ENCODE results near the gene CAPN2. TPM values are rescaled to one million over a fixed set of nuclear protein-coding genes. Genes with fewer than 3 reads are reported as not detected.
"Not testable (repeated sequence)": the region's sequence is repeated elsewhere in the genome, so short reads cannot be mapped to it uniquely, and the experiment has no call there.

CAPN2 gene
- total RNA-seq, 1 experiment from 2014 or later = not detected

DNA sequence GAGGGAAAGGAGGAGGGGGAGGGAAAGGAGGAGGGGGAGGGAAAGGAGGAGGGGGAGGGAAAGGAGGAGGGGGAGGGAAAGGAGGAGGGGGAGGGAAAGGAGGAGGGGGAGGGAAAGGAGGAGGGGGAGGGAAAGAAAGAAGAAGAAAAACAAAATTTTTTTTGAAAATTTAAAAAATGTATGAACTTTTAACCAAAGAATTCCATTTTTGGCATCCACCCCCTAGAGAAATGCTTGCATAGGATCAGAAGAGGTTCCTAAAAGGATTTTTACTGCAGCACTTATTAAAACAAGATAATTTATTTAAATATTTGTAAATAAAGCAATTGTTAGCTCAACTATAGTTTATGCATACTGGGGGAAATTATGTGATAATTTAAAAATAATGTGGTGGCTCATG, 104.9 kb downstream of the CAPN2 start:
- H3K4me1 ChIP-seq (ENCODE audit: low read length); H3K79me2 ChIP-seq (ENCODE audit: low read length); H3K9me3 ChIP-seq (ENCODE audit: low read length); DNase-seq; H3K4me3 ChIP-seq (ENCODE audit: low read length); H3K27ac ChIP-seq (ENCODE audit: low read length); H3K27me3 ChIP-seq (ENCODE audit: low read length); H3K9me2 ChIP-seq (replicated peaks; ENCODE audit: insufficient read depth, low read length); H2AFZ ChIP-seq (ENCODE audit: low read length); H3K36me3 ChIP-seq (ENCODE audit: insufficient read depth, low read length); H3K9ac ChIP-seq (ENCODE audit: low read length); H4K20me1 ChIP-seq (ENCODE audit: insufficient read depth, low read depth, low read length); H3K4me2 ChIP-seq (ENCODE audit: low read depth, low read length, poor library complexity, severe bottlenecking): not testable (repeated sequence)

DNA sequence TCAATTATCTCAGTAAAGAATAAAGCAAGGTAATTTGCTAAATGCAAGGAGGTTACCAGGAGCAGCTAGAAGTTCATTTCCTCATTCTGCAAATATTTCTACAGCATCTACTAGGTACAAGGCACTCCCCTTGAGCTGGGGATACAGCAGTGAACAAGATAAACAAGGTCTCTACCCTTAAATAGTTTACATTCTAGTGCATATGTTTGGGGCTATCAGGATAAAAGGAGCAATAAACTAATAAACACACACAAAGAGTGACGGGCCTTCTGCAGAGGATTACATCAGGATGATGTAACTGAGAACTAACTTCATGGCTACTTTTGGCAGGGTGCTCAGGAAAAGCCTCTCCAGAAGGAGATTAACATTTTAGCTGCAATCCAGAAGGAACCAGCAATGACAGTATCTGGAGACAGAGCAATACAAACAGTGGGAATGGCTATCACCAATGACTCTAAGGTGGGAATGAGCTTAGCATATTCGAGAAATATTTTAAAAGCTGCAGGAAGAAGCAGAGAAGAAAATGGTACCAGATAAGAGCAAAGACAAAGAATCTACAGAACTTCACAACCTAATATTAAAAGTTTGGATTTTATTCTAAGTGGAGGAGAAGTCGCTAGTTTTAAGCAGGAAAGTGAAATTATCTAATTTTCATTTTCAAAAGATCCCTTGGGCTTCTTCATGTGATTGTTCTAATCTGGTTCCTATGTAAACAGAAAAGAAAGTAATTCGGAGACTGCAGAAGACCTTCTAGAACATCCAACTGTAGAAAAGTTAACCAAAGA, 107.6 kb downstream of the CAPN2 start:
- no peak for DNase-seq
- H3K9me3 ChIP-seq (ENCODE audit: low read length) = no peaks in the 10 kb centered on the region
- no peaks in the 10 kb centered on the region for H3K36me3 ChIP-seq (ENCODE audit: insufficient read depth, low read length)
- H3K9ac ChIP-seq (ENCODE audit: low read length) = no peak overlapping the region
- no peak overlapping the region for H2AFZ ChIP-seq (ENCODE audit: low read length)
- H3K27ac ChIP-seq (ENCODE audit: low read length) = no peak overlapping the region
- no peaks in the 10 kb centered on the region for H3K9me2 ChIP-seq (replicated peaks; ENCODE audit: insufficient read depth, low read length)
- H3K4me2 ChIP-seq (ENCODE audit: low read depth, low read length, poor library complexity, severe bottlenecking) = no peak overlapping the region
- no peak overlapping the region for H3K4me3 ChIP-seq (ENCODE audit: low read length)
- H3K27me3 ChIP-seq (ENCODE audit: low read length) = no peaks in the 10 kb centered on the region
- no peaks in the 10 kb centered on the region for H3K4me1 ChIP-seq (ENCODE audit: low read length)
- no peaks in the 10 kb centered on the region for H3K79me2 ChIP-seq (ENCODE audit: low read length)
- H4K20me1 ChIP-seq (ENCODE audit: insufficient read depth, low read depth, low read length) = no peaks in the 10 kb centered on the region

DNA sequence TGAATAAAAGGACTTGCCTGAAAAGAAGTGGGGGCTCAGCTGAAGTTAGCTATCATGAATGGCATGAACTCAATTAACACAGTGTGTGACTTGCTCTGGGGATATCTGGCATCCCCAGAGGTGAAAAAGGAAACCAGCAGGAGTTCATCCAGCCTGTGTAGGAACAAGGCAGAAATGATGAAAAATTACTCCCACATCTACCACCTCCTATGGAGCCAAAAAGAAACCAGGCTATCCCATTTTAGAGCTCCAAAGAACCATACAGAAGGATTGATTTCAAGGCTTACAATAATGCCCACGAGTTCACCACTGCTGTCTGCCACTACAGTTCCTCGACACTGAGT, 108.1 kb downstream of the CAPN2 start:
- Histone ChIP-seq H3K4me3 (ENCODE audit: low read length) (no peak overlapping the region), H2AFZ (ENCODE audit: low read length) (no peak overlapping the region), H3K27me3 (ENCODE audit: low read length) (no peaks in the 10 kb centered on the region), H3K27ac (ENCODE audit: low read length) (no peak overlapping the region), H3K9me2 (replicated peaks; ENCODE audit: insufficient read depth, low read length) (no peaks in the 10 kb centered on the region), H3K4me1 (ENCODE audit: low read length) (no peaks in the 10 kb centered on the region), H3K79me2 (ENCODE audit: low read length) (no peaks in the 10 kb centered on the region), H3K4me2 (ENCODE audit: low read depth, low read length, poor library complexity, severe bottlenecking) (no peak overlapping the region), H3K36me3 (ENCODE audit: insufficient read depth, low read length) (no peaks in the 10 kb centered on the region), H4K20me1 (ENCODE audit: insufficient read depth, low read depth, low read length) (no peaks in the 10 kb centered on the region), H3K9ac (ENCODE audit: low read length) (no peak overlapping the region), H3K9me3 (ENCODE audit: low read length) (no peaks in the 10 kb centered on the region)
- DNase-seq = no peak

GRCh38 chr1:223820971-223821370, 108.6 kb downstream of the CAPN2 start:
- Histone ChIP-seq H2AFZ (ENCODE audit: low read length) (no peak overlapping the region), H4K20me1 (ENCODE audit: insufficient read depth, low read depth, low read length) (no peaks in the 10 kb centered on the region), H3K27ac (ENCODE audit: low read length) (no peak overlapping the region), H3K79me2 (ENCODE audit: low read length) (no peaks in the 10 kb centered on the region), H3K4me3 (ENCODE audit: low read length) (no peak overlapping the region), H3K9ac (ENCODE audit: low read length) (no peak overlapping the region), H3K36me3 (ENCODE audit: insufficient read depth, low read length) (no peaks in the 10 kb centered on the region), H3K9me3 (ENCODE audit: low read length) (no peaks in the 10 kb centered on the region), H3K9me2 (replicated peaks; ENCODE audit: insufficient read depth, low read length) (no peaks in the 10 kb centered on the region), H3K27me3 (ENCODE audit: low read length) (no peaks in the 10 kb centered on the region), H3K4me1 (ENCODE audit: low read length) (no peaks in the 10 kb centered on the region), H3K4me2 (ENCODE audit: low read depth, low read length, poor library complexity, severe bottlenecking) (no peak overlapping the region)
- no peak for DNase-seq

GRCh38 chr1:223824287-223824686, 111.9 kb downstream of the CAPN2 start:
- H3K4me1 ChIP-seq (ENCODE audit: low read length) = no peaks in the 10 kb centered on the region
- H3K4me2 ChIP-seq (ENCODE audit: low read depth, low read length, poor library complexity, severe bottlenecking) = no peak overlapping the region
- H3K4me3 ChIP-seq (ENCODE audit: low read length) = no peak overlapping the region
- H3K36me3 ChIP-seq (ENCODE audit: insufficient read depth, low read length) = no peaks in the 10 kb centered on the region
- H2AFZ ChIP-seq (ENCODE audit: low read length) = no peak overlapping the region
- no peaks in the 10 kb centered on the region for H3K27me3 ChIP-seq (ENCODE audit: low read length)
- H3K27ac ChIP-seq (ENCODE audit: low read length) = no peak overlapping the region
- H3K9me3 ChIP-seq (ENCODE audit: low read length) = no peaks in the 10 kb centered on the region
- no peaks in the 10 kb centered on the region for H4K20me1 ChIP-seq (ENCODE audit: insufficient read depth, low read depth, low read length)
- DNase-seq = no peak
- H3K9ac ChIP-seq (ENCODE audit: low read length) = no peak overlapping the region
- no peaks in the 10 kb centered on the region for H3K9me2 ChIP-seq (replicated peaks; ENCODE audit: insufficient read depth, low read length)
- H3K79me2 ChIP-seq (ENCODE audit: low read length) = no peaks in the 10 kb centered on the region

- H3K9me3 ChIP-seq (ENCODE audit: low read length) = no peaks in the 10 kb centered on the region
- no peak overlapping the region for H3K4me2 ChIP-seq (ENCODE audit: low read depth, low read length, poor library complexity, severe bottlenecking)
- H3K27ac ChIP-seq (ENCODE audit: low read length) = no peak overlapping the region
- no peaks in the 10 kb centered on the region for H3K36me3 ChIP-seq (ENCODE audit: insufficient read depth, low read length)
- no peak overlapping the region for H2AFZ ChIP-seq (ENCODE audit: low read length)
- H3K27me3 ChIP-seq (ENCODE audit: low read length) = no peaks in the 10 kb centered on the region
- no peak for DNase-seq
- H3K79me2 ChIP-seq (ENCODE audit: low read length) = no peaks in the 10 kb centered on the region
- no peak overlapping the region for H3K4me3 ChIP-seq (ENCODE audit: low read length)
- no peak overlapping the region for H3K9ac ChIP-seq (ENCODE audit: low read length)
- no peaks in the 10 kb centered on the region for H3K9me2 ChIP-seq (replicated peaks; ENCODE audit: insufficient read depth, low read length)
- H3K4me1 ChIP-seq (ENCODE audit: low read length) = no peaks in the 10 kb centered on the region
- H4K20me1 ChIP-seq (ENCODE audit: insufficient read depth, low read depth, low read length) = no peaks in the 10 kb centered on the region
Measured at GRCh38 chr1:223824712-223825111, 112.4 kb downstream of the CAPN2 start.

Small RNA genes within 50 kb of the gene (small RNA-seq; reads per million reads assigned to genes)
- not detected for gene RNU6-1248P

Other genes with a start within 250 kb of the CAPN2 start
- not detected in 2 replicates for gene CAPN8, start 46.8 kb upstream of the CAPN2 start, total RNA-seq (2014; rRNA removed; shearing (Covaris generic); ENCODE audit: low replicate concordance)
- 0.72 and 1.5 TPM in 2 replicates for gene TP53BP2, start 133.4 kb downstream of the CAPN2 start, total RNA-seq (2014; rRNA removed; shearing (Covaris generic); ENCODE audit: low replicate concordance)

Data from Karpas-422 (cell line).